HuH-7 (cell line): ENCODE measurements around the gene SLC43A1.
A peak's percentile ranks its signal among the peaks of the same experiment; 100 is the strongest.

Experiments
- DNase-seq: peaks from one replicate; pipeline ENCODE4 v3.0.0; 2011; ENCODE audit warnings: low spot score

Gene SLC43A1

GRCh38 chr11:57527056-57527631 lies 11.6 kb upstream of the SLC43A1 start:
- DNase-seq = peak; percentile 87

GRCh38 chr11:57523419-57523818 lies 7.9 kb upstream of the SLC43A1 start:
- DNase-seq = no peak

- DNase-seq = no peak
These were observed 5.6 kb upstream of the SLC43A1 start for GRCh38 chr11:57521116-57521515.

GRCh38 chr11:57516061-57516443 lies 550 bp upstream of the SLC43A1 start:
- DNase-seq = no peak

- peak; percentile 98 for DNase-seq
These were observed 767 bp downstream of the SLC43A1 start for GRCh38 chr11:57514538-57515331.

- peak; percentile 86 for DNase-seq
These were observed 1.5 kb downstream of the SLC43A1 start for GRCh38 chr11:57513911-57514537.

GRCh38 chr11:57513452-57513795 lies 2.1 kb downstream of the SLC43A1 start:
- DNase-seq = no peak

GRCh38 chr11:57512646-57513451 lies 2.7 kb downstream of the SLC43A1 start:
- DNase-seq = no peak

- no peak for DNase-seq
These were observed 3.6 kb downstream of the SLC43A1 start for GRCh38 chr11:57511741-57512430.

GRCh38 chr11:57508341-57509170 lies 6.9 kb downstream of the SLC43A1 start:
- DNase-seq = no peak

GRCh38 chr11:57506522-57506921 lies 9.0 kb downstream of the SLC43A1 start:
- no peak for DNase-seq

GRCh38 chr11:57504511-57504910 lies 11.0 kb downstream of the SLC43A1 start:
- peak; percentile 79 for DNase-seq

GRCh38 chr11:57502870-57503269 lies 12.6 kb downstream of the SLC43A1 start:
- DNase-seq = no peak

- no peak for DNase-seq
These were observed 13.1 kb downstream of the SLC43A1 start for GRCh38 chr11:57502376-57502775.

GRCh38 chr11:57501953-57502352 lies 13.5 kb downstream of the SLC43A1 start:
- no peak for DNase-seq

- DNase-seq = no peak
These were observed 14.6 kb downstream of the SLC43A1 start for GRCh38 chr11:57500926-57501325.

- DNase-seq = no peak
These were observed 15.0 kb downstream of the SLC43A1 start for GRCh38 chr11:57500515-57500914.

GRCh38 chr11:57499983-57500461 lies 15.5 kb downstream of the SLC43A1 start:
- DNase-seq = no peak

- DNase-seq = peak; percentile 100
These were observed 16.0 kb downstream of the SLC43A1 start for GRCh38 chr11:57499413-57499982.

- no peak for DNase-seq
These were observed 17.0 kb downstream of the SLC43A1 start for GRCh38 chr11:57498540-57498939.
